ENCODE measurements around the gene TYW1B.
"Not testable (repeated sequence)": the region's sequence is repeated elsewhere in the genome, so short reads cannot be mapped to it uniquely, and the experiment has no call there.

TYW1B gene

DNA sequence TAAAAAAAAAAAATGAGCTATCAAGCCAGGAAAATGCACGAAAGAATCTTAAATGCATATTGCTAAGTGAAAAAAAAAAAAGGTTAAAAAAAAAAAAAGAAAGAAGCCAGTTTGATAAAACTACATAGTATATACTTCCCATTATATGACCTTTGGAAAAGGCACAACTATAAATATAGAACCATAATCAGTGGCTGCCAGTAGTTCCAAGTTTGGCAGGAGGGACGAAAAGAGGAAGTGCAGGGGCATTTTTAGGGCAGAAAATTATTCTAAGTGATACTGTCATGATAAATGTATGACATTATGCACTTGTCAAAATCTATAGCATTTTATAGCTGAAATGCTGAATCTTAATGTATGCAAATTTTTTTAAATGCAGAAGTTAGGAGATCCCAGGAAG, 226.3 kb downstream of the TYW1B start:
- H3K18ac ChIP-seq (ENCODE audit: low read depth in 1 of 2, low read length in 2 of 2); H2AK5ac ChIP-seq (ENCODE audit: low read length, severe bottlenecking); H3K36me3 ChIP-seq (ENCODE audit: control insufficient read depth in 1 of 2, insufficient read depth in 2 of 2, low read depth in 1 of 2, low read length in 2 of 2); H3K9me3 ChIP-seq (ENCODE audit: control insufficient read depth, low read length); H3K23ac ChIP-seq (ENCODE audit: low read length in 2 of 2); H2BK15ac ChIP-seq (ENCODE audit: low read depth, poor library complexity, severe bottlenecking); H3K14ac ChIP-seq (ENCODE audit: low read length in 2 of 2); H2AFZ ChIP-seq (ENCODE audit: low read depth, low read length); H4K8ac ChIP-seq (ENCODE audit: low read length); H3K4ac ChIP-seq (ENCODE audit: low read depth in 1 of 2, low read length in 2 of 2); H3K4me1 ChIP-seq (ENCODE audit: control insufficient read depth, insufficient read depth, low read depth, low read length); H3K9ac ChIP-seq (ENCODE audit: low read length); H4K91ac ChIP-seq (ENCODE audit: low read length); DNase-seq; H2BK5ac ChIP-seq (ENCODE audit: low read depth, low read length, poor library complexity, severe bottlenecking); H2BK120ac ChIP-seq (ENCODE audit: low read depth, low read length); H3K27ac ChIP-seq (ENCODE audit: low read length, poor library complexity, severe bottlenecking); H3K27me3 ChIP-seq (ENCODE audit: control insufficient read depth in 1 of 2, insufficient read depth in 1 of 2, low read length in 2 of 2); H3K4me3 ChIP-seq (ENCODE audit: insufficient read depth in 1 of 2, low read depth in 1 of 2, low read length in 2 of 2); H3K4me2 ChIP-seq (ENCODE audit: low read length, poor library complexity, severe bottlenecking); H3K79me1 ChIP-seq (replicated peaks; ENCODE audit: low read length, poor library complexity, severe bottlenecking); H2BK12ac ChIP-seq (ENCODE audit: low read length in 2 of 2): not testable (repeated sequence)
- WGBS, result no CpG with 5 or more reads among the region's 2 CpGs

DNA sequence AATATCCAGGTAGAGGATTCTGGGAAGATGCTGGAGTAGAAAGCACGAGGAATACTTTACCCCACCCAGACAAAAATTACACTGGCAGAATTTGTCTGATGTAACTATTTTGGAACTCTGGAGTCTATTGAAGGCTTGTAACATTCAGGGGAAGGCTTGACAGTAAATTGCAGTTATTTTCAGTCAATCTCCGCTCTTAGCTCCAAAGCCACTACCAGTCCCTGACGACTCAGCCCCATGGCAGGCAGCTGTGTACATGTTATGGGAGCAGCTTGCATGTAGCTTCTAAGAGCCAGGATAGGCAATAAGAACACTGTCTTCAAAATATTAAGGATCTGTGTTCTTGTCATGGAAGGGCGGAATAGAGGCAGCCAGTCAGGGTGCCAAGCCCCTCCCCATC, 238.0 kb downstream of the TYW1B start:
- not testable (repeated sequence) for H2BK15ac ChIP-seq (ENCODE audit: low read depth, poor library complexity, severe bottlenecking); H3K14ac ChIP-seq (ENCODE audit: low read length in 2 of 2); H3K4ac ChIP-seq (ENCODE audit: low read depth in 1 of 2, low read length in 2 of 2); H3K23ac ChIP-seq (ENCODE audit: low read length in 2 of 2); H4K91ac ChIP-seq (ENCODE audit: low read length); H3K9me3 ChIP-seq (ENCODE audit: control insufficient read depth, low read length); H2BK12ac ChIP-seq (ENCODE audit: low read length in 2 of 2); H3K4me1 ChIP-seq (ENCODE audit: control insufficient read depth, insufficient read depth, low read depth, low read length); H2AFZ ChIP-seq (ENCODE audit: low read depth, low read length); H4K8ac ChIP-seq (ENCODE audit: low read length); H2BK120ac ChIP-seq (ENCODE audit: low read depth, low read length); H3K4me3 ChIP-seq (ENCODE audit: insufficient read depth in 1 of 2, low read depth in 1 of 2, low read length in 2 of 2); H2BK5ac ChIP-seq (ENCODE audit: low read depth, low read length, poor library complexity, severe bottlenecking); H3K9ac ChIP-seq (ENCODE audit: low read length); DNase-seq; H3K36me3 ChIP-seq (ENCODE audit: control insufficient read depth in 1 of 2, insufficient read depth in 2 of 2, low read depth in 1 of 2, low read length in 2 of 2); H3K27me3 ChIP-seq (ENCODE audit: control insufficient read depth in 1 of 2, insufficient read depth in 1 of 2, low read length in 2 of 2); H3K18ac ChIP-seq (ENCODE audit: low read depth in 1 of 2, low read length in 2 of 2); H3K79me1 ChIP-seq (replicated peaks; ENCODE audit: low read length, poor library complexity, severe bottlenecking); H3K4me2 ChIP-seq (ENCODE audit: low read length, poor library complexity, severe bottlenecking); H3K27ac ChIP-seq (ENCODE audit: low read length, poor library complexity, severe bottlenecking); H2AK5ac ChIP-seq (ENCODE audit: low read length, severe bottlenecking)
- no CpG with 5 or more reads among the region's 4 CpGs for WGBS

DNA sequence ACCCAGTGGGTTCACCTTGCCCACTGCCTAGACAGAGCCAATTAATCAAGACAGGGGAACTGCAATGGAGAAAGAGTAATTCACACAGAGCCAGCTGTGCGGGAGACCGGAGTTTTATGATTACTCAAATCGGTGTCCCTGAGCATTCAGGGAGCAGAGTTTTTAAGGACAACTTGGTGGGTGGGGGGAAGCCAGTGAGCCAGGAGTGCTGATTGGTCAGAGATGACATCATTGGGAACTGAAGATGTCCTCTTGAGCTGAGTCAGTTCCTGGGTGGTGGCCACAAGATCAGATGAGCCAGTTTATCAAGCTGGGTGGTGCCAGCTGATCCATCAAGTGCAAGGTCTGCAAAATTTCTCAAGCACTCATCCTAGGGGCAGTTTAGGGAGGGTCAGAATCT, 240.7 kb downstream of the TYW1B start:
- not testable (repeated sequence) for H3K27ac ChIP-seq (ENCODE audit: low read length, poor library complexity, severe bottlenecking); H3K27me3 ChIP-seq (ENCODE audit: control insufficient read depth in 1 of 2, insufficient read depth in 1 of 2, low read length in 2 of 2); H3K79me1 ChIP-seq (replicated peaks; ENCODE audit: low read length, poor library complexity, severe bottlenecking); H2BK15ac ChIP-seq (ENCODE audit: low read depth, poor library complexity, severe bottlenecking); H3K36me3 ChIP-seq (ENCODE audit: control insufficient read depth in 1 of 2, insufficient read depth in 2 of 2, low read depth in 1 of 2, low read length in 2 of 2); H4K8ac ChIP-seq (ENCODE audit: low read length); H3K9ac ChIP-seq (ENCODE audit: low read length); H2AFZ ChIP-seq (ENCODE audit: low read depth, low read length); H3K14ac ChIP-seq (ENCODE audit: low read length in 2 of 2); H3K23ac ChIP-seq (ENCODE audit: low read length in 2 of 2); H2BK12ac ChIP-seq (ENCODE audit: low read length in 2 of 2); DNase-seq; H2BK5ac ChIP-seq (ENCODE audit: low read depth, low read length, poor library complexity, severe bottlenecking); H3K4ac ChIP-seq (ENCODE audit: low read depth in 1 of 2, low read length in 2 of 2); H4K91ac ChIP-seq (ENCODE audit: low read length); H3K18ac ChIP-seq (ENCODE audit: low read depth in 1 of 2, low read length in 2 of 2); H2BK120ac ChIP-seq (ENCODE audit: low read depth, low read length); H3K9me3 ChIP-seq (ENCODE audit: control insufficient read depth, low read length); H3K4me2 ChIP-seq (ENCODE audit: low read length, poor library complexity, severe bottlenecking); H3K4me3 ChIP-seq (ENCODE audit: insufficient read depth in 1 of 2, low read depth in 1 of 2, low read length in 2 of 2); H2AK5ac ChIP-seq (ENCODE audit: low read length, severe bottlenecking); H3K4me1 ChIP-seq (ENCODE audit: control insufficient read depth, insufficient read depth, low read depth, low read length)
- 98% methylated on average over 3 of the region's 3 CpGs for WGBS

DNA sequence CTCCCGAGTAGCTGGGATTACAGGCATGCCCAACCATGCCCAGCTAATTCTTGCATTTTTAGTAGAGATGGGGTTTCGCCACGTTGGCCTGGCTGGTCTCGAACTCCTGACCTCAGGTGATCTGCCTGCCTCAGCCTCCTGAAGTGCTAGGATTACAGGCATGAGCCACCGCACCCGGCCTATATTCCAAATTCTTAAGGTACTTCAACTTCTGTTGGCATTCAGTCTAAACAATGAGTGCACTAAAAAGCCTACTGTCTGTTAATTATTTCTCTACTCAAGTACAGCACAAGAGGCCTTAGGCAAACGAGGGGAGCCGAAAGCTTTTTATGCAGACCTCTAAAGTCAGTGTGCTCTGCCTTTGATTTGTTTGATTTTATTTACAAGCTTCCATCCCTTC, 243.4 kb downstream of the TYW1B start:
- not testable (repeated sequence) for H2BK120ac ChIP-seq (ENCODE audit: low read depth, low read length); H4K8ac ChIP-seq (ENCODE audit: low read length)
- WGBS, result 90% methylated on average over 8 of the region's 8 CpGs

More for the DNA sequence above, 243.4 kb downstream of the TYW1B start:
- not testable (repeated sequence) for H3K27ac ChIP-seq (ENCODE audit: low read length, poor library complexity, severe bottlenecking); H2BK12ac ChIP-seq (ENCODE audit: low read length in 2 of 2); H2BK15ac ChIP-seq (ENCODE audit: low read depth, poor library complexity, severe bottlenecking); H3K4me1 ChIP-seq (ENCODE audit: control insufficient read depth, insufficient read depth, low read depth, low read length); H4K91ac ChIP-seq (ENCODE audit: low read length); H3K9me3 ChIP-seq (ENCODE audit: control insufficient read depth, low read length); DNase-seq; H3K79me1 ChIP-seq (replicated peaks; ENCODE audit: low read length, poor library complexity, severe bottlenecking); H2AK5ac ChIP-seq (ENCODE audit: low read length, severe bottlenecking); H3K9ac ChIP-seq (ENCODE audit: low read length); H3K14ac ChIP-seq (ENCODE audit: low read length in 2 of 2); H2AFZ ChIP-seq (ENCODE audit: low read depth, low read length); H3K4ac ChIP-seq (ENCODE audit: low read depth in 1 of 2, low read length in 2 of 2); H3K36me3 ChIP-seq (ENCODE audit: control insufficient read depth in 1 of 2, insufficient read depth in 2 of 2, low read depth in 1 of 2, low read length in 2 of 2); H3K4me3 ChIP-seq (ENCODE audit: insufficient read depth in 1 of 2, low read depth in 1 of 2, low read length in 2 of 2); H2BK5ac ChIP-seq (ENCODE audit: low read depth, low read length, poor library complexity, severe bottlenecking); H3K27me3 ChIP-seq (ENCODE audit: control insufficient read depth in 1 of 2, insufficient read depth in 1 of 2, low read length in 2 of 2); H3K23ac ChIP-seq (ENCODE audit: low read length in 2 of 2); H3K18ac ChIP-seq (ENCODE audit: low read depth in 1 of 2, low read length in 2 of 2); H3K4me2 ChIP-seq (ENCODE audit: low read length, poor library complexity, severe bottlenecking)
